Stimulated activated CD8-positive, alpha-beta memory T cell treated with anti-CD3 and anti-CD28 coated beads, Interleukin-12 subunit alpha, Interleukin-12 subunit beta, amount 100 ng/mL, for 24 hours (primary cell): Measurements from ENCODE around the gene NNMT.

ENCODE experiments used
- DNase-seq: peaks from one replicate; pipeline ENCODE4 v3.0.0-alpha.2; 2020; ENCODE audit errors: extremely low read depth

The NNMT gene

DNA sequence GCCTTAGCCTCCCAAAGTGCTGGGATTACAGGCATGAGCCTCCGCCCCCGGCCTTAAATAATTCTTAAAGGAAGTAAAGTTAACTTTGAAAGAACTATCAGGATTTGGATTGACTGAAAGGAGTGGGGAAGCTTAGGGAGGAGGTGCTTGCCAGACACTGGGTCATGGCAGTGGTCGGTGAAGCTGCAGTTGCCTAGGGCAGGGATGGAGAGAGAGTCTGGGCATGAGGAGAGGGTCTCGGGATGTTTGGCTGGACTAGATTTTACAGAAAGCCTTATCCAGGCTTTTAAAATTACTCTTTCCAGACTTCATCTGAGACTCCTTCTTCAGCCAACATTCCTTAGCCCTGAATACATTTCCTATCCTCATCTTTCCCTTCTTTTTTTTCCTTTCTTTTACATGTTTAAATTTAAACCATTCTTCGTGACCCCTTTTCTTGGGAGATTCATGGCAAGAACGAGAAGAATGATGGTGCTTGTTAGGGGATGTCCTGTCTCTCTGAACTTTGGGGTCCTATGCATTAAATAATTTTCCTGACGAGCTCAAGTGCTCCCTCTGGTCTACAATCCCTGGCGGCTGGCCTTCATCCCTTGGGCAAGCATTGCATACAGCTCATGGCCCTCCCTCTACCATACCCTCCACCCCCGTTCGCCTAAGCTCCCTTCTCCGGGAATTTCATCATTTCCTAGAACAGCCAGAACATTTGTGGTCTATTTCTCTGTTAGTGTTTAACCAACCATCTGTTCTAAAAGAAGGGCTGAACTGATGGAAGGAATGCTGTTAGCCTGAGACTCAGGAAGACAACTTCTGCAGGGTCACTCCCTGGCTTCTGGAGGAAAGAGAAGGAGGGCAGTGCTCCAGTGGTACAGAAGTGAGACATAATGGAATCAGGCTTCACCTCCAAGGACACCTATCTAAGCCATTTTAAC lies at the start of gene NNMT:
TSS of gene NNMT (plus strand) at position 724 of the 929 bp plus-strand sequence. CDS start at position 882, 158 bp downstream.
- no peak for DNase-seq

DNA sequence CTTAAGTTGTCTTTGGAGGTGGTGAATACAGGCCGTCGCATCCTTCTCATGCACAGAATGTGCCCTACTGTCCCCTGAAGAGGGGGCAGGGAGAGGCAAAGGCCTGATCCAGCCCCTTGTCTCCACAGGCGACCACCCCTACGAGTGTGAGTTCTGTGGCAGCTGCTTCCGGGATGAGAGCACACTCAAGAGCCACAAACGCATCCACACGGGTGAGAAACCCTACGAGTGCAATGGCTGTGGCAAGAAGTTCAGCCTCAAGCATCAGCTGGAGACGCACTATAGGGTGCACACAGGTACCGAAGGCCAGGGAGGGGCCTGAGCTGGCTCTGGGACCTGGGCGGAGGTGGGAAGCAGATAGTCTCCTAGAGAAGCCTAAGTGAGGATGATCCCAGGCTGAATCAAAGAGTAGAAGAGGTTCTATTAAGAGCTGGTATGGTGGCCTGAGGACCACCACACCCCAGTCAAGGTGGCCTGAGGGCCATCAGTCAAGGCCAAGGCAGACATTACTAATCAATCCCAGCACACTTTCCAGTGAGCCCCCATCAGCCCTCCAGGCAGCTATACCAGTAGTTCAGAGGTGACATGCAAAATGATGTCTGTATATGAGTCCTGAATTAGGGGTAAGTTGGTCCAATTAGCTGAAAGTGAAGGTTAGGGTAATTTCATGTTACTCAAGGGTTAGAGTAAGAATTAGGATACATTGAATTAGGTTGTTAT lies 49.0 kb upstream of the NNMT start:
- DNase-seq: no peak

DNA sequence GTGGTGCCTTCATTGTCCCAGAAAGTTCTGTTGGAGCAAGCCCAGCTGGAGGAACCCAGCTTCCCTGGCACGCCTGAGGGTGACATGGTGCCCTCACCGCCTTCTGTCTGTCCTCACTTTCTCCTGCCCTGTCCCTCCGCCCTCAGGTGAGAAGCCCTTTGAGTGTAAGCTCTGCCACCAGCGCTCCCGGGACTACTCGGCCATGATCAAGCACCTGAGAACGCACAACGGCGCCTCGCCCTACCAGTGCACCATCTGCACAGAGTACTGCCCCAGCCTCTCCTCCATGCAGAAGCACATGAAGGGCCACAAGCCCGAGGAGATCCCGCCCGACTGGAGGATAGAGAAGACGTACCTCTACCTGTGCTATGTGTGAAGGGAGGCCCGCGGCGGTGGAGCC lies 46.0 kb upstream of the NNMT start:
- no peak for DNase-seq

DNA sequence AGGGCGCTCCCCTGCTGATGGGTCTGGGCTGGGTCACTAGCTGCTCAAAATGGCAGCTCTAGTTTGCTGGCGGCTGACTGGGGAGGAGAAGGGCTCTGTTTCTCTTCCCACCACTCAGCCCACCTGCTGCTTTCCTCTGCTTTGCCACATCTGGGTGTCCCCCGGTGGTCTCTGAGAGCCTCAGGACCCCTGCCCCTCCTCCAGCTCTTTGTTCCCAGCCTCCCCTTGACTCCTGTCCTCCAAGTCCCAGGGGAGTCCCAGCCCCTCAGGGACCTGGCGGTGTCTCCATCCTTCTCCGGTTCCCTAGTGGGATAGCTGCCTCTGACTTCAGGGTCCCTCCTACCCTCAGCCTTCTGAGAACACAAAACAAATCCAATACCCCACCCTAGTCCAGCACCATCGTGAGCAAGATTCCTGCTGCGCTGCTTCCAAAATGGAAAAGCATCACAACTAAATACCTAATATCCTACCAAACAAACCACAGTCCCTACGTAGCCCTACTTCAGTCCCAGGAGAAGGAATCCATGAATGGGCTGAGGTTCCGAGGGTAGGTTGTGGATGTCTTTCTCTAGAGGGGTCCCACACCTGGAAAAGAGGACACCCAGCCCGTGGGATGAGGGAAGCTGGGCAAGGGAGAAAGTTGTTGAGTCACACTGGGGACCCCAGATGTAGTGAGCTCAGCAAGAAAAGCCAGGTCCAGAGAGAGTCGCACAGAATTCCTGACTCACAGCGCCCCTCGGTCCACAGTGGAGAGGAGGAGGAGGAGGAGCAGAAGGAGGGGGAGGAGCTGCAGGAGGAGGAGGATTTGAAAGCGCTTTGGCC lies 45.0 kb upstream of the NNMT start:
- no peak for DNase-seq

DNA sequence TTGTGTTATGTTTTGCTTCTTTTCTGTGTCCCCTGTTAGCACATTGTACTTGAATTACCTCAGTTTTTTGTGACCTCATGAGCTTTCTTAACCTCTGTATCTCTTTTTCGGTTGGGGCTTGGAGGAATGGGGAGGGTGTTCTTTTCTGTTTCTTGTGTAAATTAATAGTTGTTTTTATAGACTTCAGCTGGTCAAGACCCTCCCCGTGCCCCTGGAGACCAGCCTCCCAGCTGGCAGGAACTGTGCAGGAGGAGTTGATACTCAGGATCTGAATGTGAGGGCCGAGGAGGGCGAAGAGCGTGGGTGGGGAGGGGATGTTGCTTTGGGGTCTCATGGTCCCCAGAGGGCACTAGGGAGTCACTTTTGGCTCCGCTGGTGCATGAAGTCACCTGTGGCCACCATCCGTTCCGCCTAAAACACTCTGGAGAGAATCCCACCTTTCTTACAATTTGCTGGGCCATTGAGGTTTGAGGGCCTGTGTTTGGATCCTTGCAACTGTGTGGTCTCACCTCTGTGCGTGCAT lies 44.3 kb upstream of the NNMT start:
- DNase-seq: no peak

DNA sequence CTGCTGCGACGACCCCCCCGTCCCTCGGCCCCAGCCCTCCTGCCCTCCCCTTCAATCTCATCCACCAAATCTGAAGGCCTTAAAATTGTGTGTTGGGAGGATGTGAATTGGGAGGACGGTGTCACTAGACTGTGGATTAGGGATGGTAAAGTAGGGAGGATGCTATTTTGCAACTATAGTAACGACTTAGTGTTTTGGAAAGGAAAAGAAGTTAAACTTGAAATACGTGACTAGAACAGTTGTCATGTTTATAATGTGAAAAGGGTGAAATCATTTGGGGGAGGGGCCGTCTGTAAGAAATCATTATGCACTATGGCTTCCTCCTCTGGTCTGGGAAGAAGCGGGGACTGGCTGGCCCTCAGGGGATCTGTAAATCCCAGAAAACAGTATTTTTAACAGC lies 43.4 kb upstream of the NNMT start:
- no peak for DNase-seq

DNA sequence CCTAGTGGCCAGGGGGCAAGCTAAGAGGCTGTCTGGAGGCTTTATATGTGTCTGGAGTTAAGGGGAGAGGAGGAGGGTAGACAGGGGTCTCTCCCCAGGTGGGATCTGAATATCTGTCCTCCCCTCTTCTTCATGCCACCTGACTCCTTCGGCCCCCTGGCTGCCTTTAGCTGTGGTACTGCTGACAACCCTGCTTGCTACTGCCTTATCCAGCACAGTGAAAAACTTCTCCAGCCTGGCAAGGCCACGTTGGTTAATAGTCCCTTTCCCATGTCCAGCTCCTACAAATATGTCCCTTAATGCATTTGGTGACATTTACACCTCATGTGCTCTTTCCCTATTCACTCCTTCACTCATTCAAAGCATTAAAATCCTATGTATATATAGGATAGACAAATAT lies 42.4 kb upstream of the NNMT start:
- no peak for DNase-seq

DNA sequence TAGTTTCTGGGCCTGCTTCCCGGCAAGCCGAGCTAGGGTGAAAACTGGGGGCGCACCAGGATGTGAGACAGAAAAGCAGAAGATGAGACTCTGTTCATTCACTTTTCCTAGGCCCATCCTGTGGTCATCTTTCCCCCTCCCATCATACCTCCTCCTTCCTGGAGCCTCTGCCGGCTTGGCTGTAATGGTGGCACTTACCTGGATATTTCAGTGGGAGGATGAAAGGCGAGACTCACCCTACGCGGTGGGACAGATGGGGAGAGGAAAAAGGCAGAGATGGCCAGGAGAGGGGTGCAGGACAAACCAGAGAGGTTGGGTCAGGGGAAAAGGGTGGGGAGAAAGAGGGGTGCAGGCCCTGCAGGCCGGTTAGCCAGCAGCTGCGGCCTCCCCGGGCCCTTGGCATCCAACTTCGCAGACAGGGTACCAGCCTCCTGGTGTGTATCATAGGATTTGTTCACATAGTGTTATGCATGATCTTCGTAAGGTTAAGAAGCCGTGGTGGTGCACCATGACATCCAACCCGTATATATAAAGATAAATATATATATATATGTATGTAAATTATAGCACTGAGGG lies 41.5 kb upstream of the NNMT start:
- DNase-seq: no peak

DNA sequence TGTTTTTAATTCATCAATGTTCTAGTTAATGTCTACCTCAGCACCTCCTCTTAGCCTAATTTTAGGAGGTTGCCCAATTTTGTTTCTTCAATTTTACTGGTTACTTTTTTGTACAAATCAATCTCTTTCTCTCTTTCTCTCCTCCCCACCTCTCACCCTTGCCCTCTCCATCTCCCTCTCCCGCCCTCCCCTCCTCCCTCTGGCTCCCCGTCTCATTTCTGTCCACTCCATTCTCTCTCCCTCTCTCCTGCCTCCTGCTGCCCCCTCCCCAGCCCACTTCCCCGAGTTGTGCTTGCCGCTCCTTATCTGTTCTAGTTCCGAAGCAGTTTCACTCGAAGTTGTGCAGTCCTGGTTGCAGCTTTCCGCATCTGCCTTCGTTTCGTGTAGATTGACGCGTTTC lies 40.9 kb upstream of the NNMT start:
- no peak for DNase-seq

DNA sequence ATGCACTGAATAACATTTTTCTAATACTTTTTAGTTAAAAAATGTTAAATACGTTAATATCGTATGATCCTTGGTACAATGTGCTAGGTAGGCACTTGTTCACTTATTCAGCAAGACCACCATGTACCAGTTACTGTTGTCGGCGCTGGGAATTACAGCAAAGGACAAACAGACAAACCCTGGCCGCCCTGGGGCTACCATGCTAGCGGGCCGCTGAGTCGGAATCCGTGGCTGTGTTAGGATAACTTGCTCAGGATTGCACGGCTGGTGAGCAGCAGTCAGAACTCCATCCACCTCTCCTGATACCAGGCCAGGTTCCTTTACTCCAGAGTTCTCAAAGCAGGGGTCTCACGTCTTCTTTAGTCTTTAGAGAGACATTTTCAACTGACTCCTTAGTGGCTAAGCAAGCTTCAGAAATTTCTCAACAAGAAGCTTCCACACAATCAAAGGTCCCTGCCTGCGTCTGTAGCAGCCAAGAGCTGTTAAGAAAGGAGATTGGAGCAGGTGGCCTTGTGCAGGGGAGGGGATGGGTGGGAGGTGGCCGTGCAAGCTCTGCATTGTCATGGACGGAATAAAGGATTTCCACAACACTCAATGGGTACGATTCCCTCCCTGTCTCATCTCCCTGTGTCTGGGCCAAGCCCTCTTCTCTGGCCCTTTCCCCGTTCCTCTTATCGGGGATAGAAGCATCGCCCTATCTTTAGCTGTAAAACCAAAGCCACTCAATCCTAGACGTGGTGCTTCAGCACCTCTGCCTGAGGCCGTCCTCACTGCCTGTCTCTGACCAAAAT lies 39.8 kb upstream of the NNMT start:
- DNase-seq: no peak

DNA sequence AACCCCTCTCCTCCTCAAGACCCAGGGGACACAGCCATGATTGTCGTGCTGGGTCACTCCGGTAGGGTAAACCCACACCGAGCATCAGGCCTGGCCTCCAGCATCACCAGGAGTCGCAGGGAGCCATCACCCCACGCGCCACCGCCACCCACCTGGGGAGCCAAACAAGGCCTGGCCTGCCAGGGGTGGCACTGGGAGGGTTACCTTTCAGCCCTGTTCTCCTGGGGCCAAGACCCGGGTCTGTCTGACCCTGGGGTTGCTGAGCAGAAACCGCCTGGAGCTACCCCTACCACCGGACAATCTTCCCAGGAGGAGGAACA lies 39.3 kb upstream of the NNMT start:
- no peak for DNase-seq

DNA sequence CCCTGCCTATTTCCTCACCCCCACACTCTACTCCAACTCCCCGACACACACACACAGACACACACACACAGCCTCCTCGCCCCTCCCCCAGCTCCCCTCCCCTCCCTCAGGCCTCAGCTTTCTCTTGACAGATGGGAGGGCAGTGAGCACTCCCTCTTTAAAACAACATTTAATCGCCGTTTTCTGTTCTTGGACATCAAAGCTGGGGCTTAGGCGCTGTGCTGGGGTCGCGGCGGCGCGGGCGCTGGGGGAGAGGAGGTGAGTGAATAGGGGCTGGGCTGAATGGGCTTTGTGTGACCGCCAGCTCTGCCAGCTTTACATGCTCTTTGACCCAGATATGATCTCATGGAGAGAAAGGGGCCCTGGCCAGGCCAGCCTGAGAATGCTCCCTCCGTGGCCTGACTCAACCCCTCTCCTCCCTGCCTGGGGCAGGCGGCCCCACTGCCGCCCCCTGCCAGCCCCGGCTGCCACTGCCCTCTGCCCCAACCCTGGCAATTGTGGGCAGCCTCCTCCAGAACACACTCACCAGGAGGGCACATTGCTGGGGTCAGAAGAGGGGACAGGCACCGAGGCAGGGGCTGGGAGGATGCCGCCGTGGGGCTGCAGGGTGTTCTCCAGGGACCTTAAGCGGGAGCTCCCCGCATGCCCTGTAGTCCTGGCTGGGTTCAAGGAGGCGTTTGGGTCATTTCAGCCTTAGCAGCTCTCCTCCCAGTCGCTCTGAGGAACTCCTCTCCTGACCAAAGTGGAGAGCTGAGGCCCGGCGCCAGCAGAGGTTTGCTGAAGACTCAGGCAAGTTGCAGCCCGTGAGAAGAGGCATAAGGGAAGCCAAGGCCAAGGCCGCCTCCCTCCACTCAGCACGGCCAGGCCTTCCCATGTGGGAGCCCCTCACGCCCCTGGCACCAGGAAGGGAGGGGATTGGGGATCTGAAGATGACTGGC lies 38.3 kb upstream of the NNMT start:
- no peak for DNase-seq

DNA sequence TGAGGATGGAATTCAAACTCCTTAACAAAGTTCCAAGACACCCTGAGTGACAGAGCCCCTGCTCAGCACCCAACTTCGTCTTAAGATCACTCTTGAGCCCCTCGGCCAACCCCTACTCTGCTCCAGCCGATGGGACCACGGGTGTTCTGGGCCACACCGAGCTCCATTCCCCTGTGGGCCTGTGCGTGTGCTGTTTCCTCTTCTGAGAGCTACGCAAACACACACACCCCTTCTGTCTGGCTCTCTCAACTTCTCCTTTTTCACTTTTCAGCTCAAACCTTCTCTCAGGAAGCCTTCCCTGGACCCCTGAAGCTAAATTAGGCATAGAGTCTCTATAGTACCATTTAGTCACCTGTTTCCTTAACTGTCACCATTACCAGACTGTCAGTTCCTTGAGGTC lies 37.5 kb upstream of the NNMT start:
- no peak for DNase-seq

DNA sequence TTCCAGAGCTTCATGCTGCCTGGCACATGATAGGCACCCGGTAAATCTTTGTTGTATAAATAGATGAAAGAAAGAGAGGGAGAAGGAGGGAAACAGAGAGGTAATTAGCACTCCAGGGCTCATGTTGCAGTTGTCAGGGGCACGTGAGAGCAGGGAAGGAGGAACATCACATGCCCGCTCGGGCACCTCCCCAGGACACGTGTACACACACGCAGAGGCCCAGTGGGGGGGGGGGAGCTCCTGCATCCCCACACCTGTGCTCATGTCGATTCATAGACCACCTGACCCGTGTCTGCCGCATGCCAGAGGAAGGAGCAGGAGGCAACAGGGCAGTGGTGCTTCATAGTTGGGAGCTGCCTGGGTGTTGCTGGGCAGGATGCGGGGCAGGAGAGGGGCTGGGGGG lies 37.1 kb upstream of the NNMT start:
- no peak for DNase-seq

DNA sequence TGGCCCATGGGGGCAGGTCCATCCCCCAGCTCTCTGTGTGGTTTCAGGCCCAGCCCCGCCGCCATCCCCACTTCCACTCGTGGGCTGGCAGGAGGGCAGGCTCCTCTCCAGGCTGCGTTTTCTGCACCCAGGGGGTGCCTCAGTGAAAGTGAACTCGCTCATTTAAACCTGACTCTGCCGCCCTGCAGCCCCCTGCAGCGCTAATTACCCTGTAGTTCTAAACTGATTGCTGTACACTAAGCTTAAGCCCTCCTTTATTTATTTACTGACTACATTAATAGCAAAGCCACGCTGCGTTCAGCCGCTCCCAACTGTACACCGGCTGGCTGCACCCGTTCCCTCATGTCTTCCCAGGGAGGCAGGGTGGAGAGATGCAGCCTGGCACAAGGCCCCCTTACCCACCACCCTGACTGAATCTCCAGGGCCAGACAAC lies 36.6 kb upstream of the NNMT start:
- DNase-seq: no peak

DNA sequence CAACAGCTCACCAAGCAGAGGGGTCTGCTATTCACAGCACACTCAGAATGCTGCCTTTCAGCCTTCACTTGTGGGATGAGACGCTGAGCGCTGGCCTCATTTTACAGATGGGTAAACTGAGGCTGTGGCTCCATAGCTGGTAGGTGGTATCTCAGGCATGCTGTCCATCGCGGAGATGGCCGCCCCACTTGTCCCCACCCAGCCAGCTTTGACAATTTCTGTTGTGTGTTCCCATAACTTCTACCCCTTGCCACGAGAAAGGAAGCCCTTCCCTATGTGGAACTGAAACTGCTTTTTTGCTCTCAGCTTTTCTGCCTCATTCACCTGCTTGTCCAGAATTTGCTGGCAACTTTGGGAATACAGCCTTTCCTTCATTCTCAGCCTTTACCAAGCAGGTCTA lies 36.1 kb upstream of the NNMT start:
- DNase-seq: no peak

DNA sequence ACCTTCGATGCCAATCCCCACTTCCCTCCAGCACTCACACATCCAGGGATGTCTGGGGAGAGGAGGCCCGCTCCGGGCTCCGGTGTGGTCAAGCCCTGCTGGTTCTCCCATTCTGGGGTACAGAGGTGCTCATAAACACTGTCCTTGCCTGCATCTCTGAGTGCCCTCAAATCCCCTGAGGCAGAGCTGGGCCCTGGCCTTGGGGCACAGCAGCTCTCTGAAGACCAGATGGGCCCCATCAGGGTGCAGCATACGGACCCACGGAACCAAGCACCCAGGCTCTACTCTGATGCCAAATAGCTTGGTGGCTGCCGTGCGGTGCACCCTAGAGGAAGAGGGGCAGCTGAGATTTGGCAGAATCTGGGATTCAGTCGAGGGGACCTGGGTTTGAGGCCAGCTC lies 35.7 kb upstream of the NNMT start:
- DNase-seq: no peak

DNA sequence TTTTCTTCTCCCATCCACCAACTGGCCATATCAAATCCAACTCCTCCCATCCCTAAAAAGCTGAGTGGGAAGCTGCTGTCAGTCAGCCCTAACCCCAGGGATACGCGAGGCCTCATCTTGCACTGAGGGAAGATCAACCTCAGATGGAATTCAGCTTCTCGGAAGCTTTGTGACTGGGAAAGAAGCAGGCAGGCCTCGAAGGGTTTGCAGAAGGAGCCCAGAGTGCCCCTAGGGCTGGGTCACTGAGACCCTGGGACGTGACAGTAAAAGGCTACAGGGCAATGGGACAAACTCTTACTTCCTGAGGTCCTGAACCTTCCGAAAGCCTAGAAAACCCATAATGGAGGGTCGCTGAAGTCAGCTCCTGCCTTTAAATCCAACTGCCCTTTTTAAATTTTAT lies 34.4 kb upstream of the NNMT start:
- no peak for DNase-seq

DNA sequence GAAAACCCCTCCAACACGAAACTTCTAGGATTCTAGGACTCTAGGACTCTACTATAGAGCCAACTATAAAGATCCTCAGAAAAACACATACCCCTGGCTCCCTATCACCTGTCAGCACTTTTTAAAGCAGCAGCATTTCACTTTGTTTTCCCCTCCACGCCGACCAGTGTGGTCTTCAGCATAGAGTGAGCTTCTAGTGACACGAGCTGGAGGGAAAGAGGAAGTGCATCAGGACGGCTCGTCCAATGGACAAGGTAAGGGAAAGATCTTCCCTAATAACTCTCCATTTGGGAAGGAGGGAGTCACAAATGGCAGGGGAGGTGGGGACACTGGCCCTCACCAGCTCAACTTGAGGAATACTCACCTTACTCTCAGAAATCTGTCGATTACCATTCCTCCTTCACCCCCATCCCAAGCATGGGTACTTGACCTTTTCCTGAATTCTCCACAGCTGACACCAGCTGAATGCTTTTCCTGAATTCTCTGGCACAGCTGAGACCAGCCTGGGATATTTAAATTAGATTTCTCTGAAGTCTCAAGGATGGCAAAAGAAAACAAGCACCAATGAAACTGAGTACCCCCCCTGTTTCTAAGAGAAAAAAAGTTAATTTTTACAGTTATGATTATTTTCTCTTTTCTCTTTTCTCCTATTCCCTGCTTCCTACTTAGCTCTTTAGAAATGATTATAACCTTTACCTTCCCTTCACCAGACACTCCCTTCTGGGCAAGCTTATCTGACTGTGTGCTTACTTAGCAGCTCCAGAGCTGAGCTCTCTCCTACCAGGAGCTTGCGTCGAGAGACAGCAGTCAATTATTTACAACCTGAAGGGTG lies 33.3 kb upstream of the NNMT start:
- DNase-seq: no peak
